GM12878 (cell line): Measurements from ENCODE around the gene RGS2. TPM values are rescaled to one million over a fixed set of nuclear protein-coding genes. Genes with fewer than 3 reads are reported as not detected.

Experiments
- ATAC-seq: fragments of 200-7000 bp; cut with Tn5 transposase; 3 replicates; pipeline ENCODE4 v1.9.1; 2020; ENCODE audit warnings: mild to moderate bottlenecking, moderate library complexity
- BruUV-seq: library from RNA; stranded (reverse); fragments of 400-500 nt; replicated peaks from 2 replicates; lab custom pipeline; 2021; lab: Mats Ljungman, UMichigan
- CTCF ChIA-PET: fragments of 300-600 bp; sonication (Branson Sonifier 250); formaldehyde crosslinking; extraction: SDS; loops from one replicate; lab custom pipeline; 2021; ENCODE audit warnings: inconsistent platforms; lab: Yijun Ruan, JAX
- POLR2A ChIA-PET: fragments of 350-600 bp; formaldehyde crosslinking; extraction: SDS; loops from one replicate; lab custom pipeline; 2021; ENCODE audit warnings: inconsistent platforms; lab: Charles Lee
- RAD21 ChIA-PET: fragments of 300-600 bp; sonication (Branson Sonifier 250); formaldehyde crosslinking; loops from one replicate; lab custom pipeline; 2023; ENCODE audit warnings: antibody characterized with exemption; ENCODE audit not compliant: unreplicated experiment; lab: Charles Lee
- SMC1A ChIA-PET: fragments of 300-600 bp; sonication (Branson Sonifier 250); formaldehyde crosslinking; loops from one replicate; lab custom pipeline; 2023; ENCODE audit not compliant: unreplicated experiment, uncharacterized antibody; lab: Charles Lee
- DNase-seq: peaks from one replicate; pipeline ENCODE4 v3.0.0-alpha.2; 2011; ENCODE audit warnings: low read depth, low spot score
- FAIRE-seq: peaks from 3 replicates; lab custom pipeline; 2011; peaks lifted over from hg19 to GRCh38; lab: Jason Lieb, UNC
- H2AFZ ChIP-seq: 2 replicates; pipeline ENCODE4 v1.6.0; 2011; ENCODE audit warnings: low read depth, low read length, control low read depth; ENCODE audit not compliant: control insufficient read depth
- H3K27ac ChIP-seq: 2 replicates; pipeline ENCODE4 v1.5.1; 2011; ENCODE audit warnings: control low read depth; ENCODE audit not compliant: control insufficient read depth, insufficient read depth
- H3K27me3 ChIP-seq, 2 experiments: replicated peaks in 1 of 2; 2 replicates each; pipeline versions ENCODE4 v1.6.0 to v1.6.1; 2011; ENCODE audit warnings: low read length in 1 of 2; ENCODE audit not compliant: control insufficient read depth in 2 of 2, insufficient read depth in 2 of 2
- H3K36me3 ChIP-seq, 2 experiments: 2 replicates each; pipeline ENCODE4 v1.5.1; 2011; ENCODE audit warnings: low read length in 1 of 2; ENCODE audit not compliant: control insufficient read depth in 2 of 2, insufficient read depth in 2 of 2
- H3K4me1 ChIP-seq: 2 replicates; pipeline ENCODE4 v1.6.1; 2011; ENCODE audit warnings: mild to moderate bottlenecking, low read length, moderate library complexity, mixed read lengths; ENCODE audit not compliant: control insufficient read depth, insufficient read depth
- H3K4me2 ChIP-seq: 2 replicates; pipeline ENCODE4 v1.6.0; 2011; ENCODE audit warnings: control low read depth; ENCODE audit not compliant: control insufficient read depth, insufficient read depth
- H3K4me3 ChIP-seq: fragments of 200-600 bp; sonication (generic); 2 replicates; pipeline ENCODE4 v1.5.1; 2016
- H3K79me2 ChIP-seq: 2 replicates; pipeline ENCODE4 v1.6.0; 2011; ENCODE audit warnings: low read length; ENCODE audit not compliant: control insufficient read depth, insufficient read depth
- H3K9ac ChIP-seq: 2 replicates; pipeline ENCODE4 v1.8.0; 2011; ENCODE audit warnings: low read length, control low read depth, mixed read lengths; ENCODE audit not compliant: control insufficient read depth, insufficient read depth
- H3K9me3 ChIP-seq: replicated peaks from 3 replicates; pipeline ENCODE4 v1.5.1; 2011; ENCODE audit warnings: mild to moderate bottlenecking, low read length; ENCODE audit not compliant: control insufficient read depth, insufficient read depth
- H4K20me1 ChIP-seq: 2 replicates; pipeline ENCODE4 v1.6.0; 2011; ENCODE audit not compliant: control insufficient read depth, insufficient read depth
- E4F1 ChIP-seq: fragments of 450-650 bp; IDR thresholded peaks from 2 replicates; pipeline ENCODE4 v1.6.1; 2018; ENCODE audit warnings: borderline replicate concordance, mild to moderate bottlenecking; ENCODE audit not compliant: partially characterized antibody
- NFIC ChIP-seq: IDR thresholded peaks from 2 replicates; pipeline ENCODE4 v1.6.1; 2012; ENCODE audit warnings: low read depth, mild to moderate bottlenecking, inconsistent platforms, low read length, moderate library complexity
- NRF1 ChIP-seq: conservative IDR thresholded peaks from 2 replicates; pipeline ENCODE4 v1.6.1; 2011; ENCODE audit warnings: mild to moderate bottlenecking, low read depth, low read length, improper control_type of control experiment
- PKNOX1 ChIP-seq: fragments of 450-650 bp; IDR thresholded peaks from 2 replicates; pipeline ENCODE4 v1.6.1; 2016; ENCODE audit warnings: mild to moderate bottlenecking
- RBBP5 ChIP-seq: fragments of 200-600 bp; sonication (generic); conservative IDR thresholded peaks from 2 replicates; pipeline ENCODE4 v1.6.1; 2016
- TCF3 ChIP-seq: IDR thresholded peaks from 2 replicates; pipeline ENCODE4 v1.6.1; 2012; ENCODE audit warnings: low read depth, mild to moderate bottlenecking, low read length, borderline replicate concordance; ENCODE audit not compliant: insufficient read depth
- WRNIP1 ChIP-seq: IDR thresholded peaks from 2 replicates; pipeline ENCODE4 v1.6.1; 2011; ENCODE audit warnings: low read depth, low read length, improper control_type of control experiment, borderline replicate concordance
- ZNF592 ChIP-seq: fragments of 450-650 bp; IDR thresholded peaks from 2 replicates; pipeline ENCODE4 v1.6.1; 2017; ENCODE audit warnings: mild to moderate bottlenecking, moderate library complexity
- WGBS: methylation state at CpG from one replicate; pipeline ENCODE4 v1.1.6; 2016; ENCODE audit warnings: low lambda C conversion rate; ENCODE audit not compliant: insufficient replicate concordance, insufficient coverage; ENCODE audit errors: missing lambda C conversion rate; 5-methylcytosine and 5-hydroxymethylcytosine counted together
- in situ Hi-C: fragments of 300-500 bp; cut with MboI; formaldehyde crosslinking; loops from 9 replicates; pipeline ENCODE4 v1.14.3; 2018; ENCODE audit warnings: mixed read lengths
- intact Hi-C: fragments of 100-400 bp; cut with micrococcal nuclease; formaldehyde crosslinking; loops from one replicate; pipeline ENCODE4 v1.14.2; 2022; ENCODE audit not compliant: unreplicated experiment
- polyA plus RNA-seq, 11 experiments: library from polyadenylated mRNA; depleted of rRNA in 4 of 11; unstranded in 6 of 11; stranded (reverse) in 5 of 11; fragments of >200 nt; fragmentation: Nextera tagmentation in 4 of 11; fragmentation: Illumina TruSeq in 1 of 11; extraction: Ambion mirVana in 4 of 11; extraction: Trizol in 1 of 11; gene quantifications; 1 replicate in 1 of 11; 2 replicates in 10 of 11; pipeline versions ENCODE4 v1.2.1 to v1.2.3, GENCODE V29; 2011 to 2016; ENCODE audit warnings: inconsistent platforms in 2 of 11, missing spikeins in 2 of 11, low read depth in 1 of 11
- total RNA-seq, 4 experiments: library from RNA; depleted of rRNA in 3 of 4; stranded (reverse); fragments of >200 nt in 3 of 4; fragmentation: Illumina TruSeq in 1 of 4; extraction: Trizol in 1 of 4; gene quantifications; 2 replicates each; pipeline versions ENCODE4 v1.2.1 to v1.2.3, GENCODE V29; 2013 to 2021

Gene RGS2
- total and polyA plus RNA-seq, 10 of the 15 experiments (the other 5 are each of a cell fraction or from before 2014, with no cell fraction given) = 0.27 to 2.3 (median 0.98) TPM

GRCh38 chr1:192797891-192798290 is 10.9 kb upstream of the RGS2 start:
- TF ChIP-seq PKNOX1 = no peak
- Histone ChIP-seq H3K4me3 (no peak overlapping the region), H3K36me3 (no peaks in the 10 kb centered on the region), H3K27me3 (no peaks in the 10 kb centered on the region; a peak in 1 of 4 replicates), H2AFZ (no peak overlapping the region), H4K20me1 (no peaks in the 10 kb centered on the region), H3K79me2 (no peaks in the 10 kb centered on the region), H3K4me1 (no peaks in the 10 kb centered on the region), H3K4me2 (no peak overlapping the region), H3K9me3 (no peaks in the 10 kb centered on the region), H3K27ac (no peak overlapping the region), H3K9ac (no peak overlapping the region)
- CTCF ChIA-PET = interaction anchor here (0.6 to 3.1 kb wide), 5 partner anchors 7 to 749 kb away, joined by 3 to 15 read pairs (median 3); partner anchors contain the start of gene RGS2
- ATAC-seq (no peak), FAIRE-seq (no peak), DNase-seq (no peak)
- SMC1A ChIA-PET = interaction anchor here (0.6 to 1.3 kb wide), 3 partner anchors 12 to 324 kb away, joined by 3 read pairs; no protein-coding TSS in a partner anchor
- no TSS peak for BruUV-seq
- POLR2A ChIA-PET = no interaction called here
- intact Hi-C loops = no loop called here
- WGBS = 41% methylated on average over 7 of the region's 7 CpGs
- RAD21 ChIA-PET = no interaction called here
- in situ Hi-C loops = no loop called here

GRCh38 chr1:192801451-192801850 is 7.4 kb upstream of the RGS2 start:
- no peak for FAIRE-seq
- no peak for DNase-seq
- Histone ChIP-seq H3K4me3 (no peak overlapping the region), H2AFZ (no peak overlapping the region), H3K79me2 (no peaks in the 10 kb centered on the region), H3K9ac (no peak overlapping the region), H4K20me1 (no peaks in the 10 kb centered on the region), H3K36me3 (no peaks in the 10 kb centered on the region), H3K9me3 (no peaks in the 10 kb centered on the region), H3K4me1 (no peaks in the 10 kb centered on the region), H3K4me2 (no peak overlapping the region), H3K27ac (no peak overlapping the region), H3K27me3 (no peaks in the 10 kb centered on the region; a peak in 1 of 4 replicates)
- intact Hi-C loops (no loop called here), in situ Hi-C loops (loop anchor here (5.0 kb wide), 1 partner anchor 329 kb away; no protein-coding TSS in a partner anchor)
- ATAC-seq = no peak
- POLR2A ChIA-PET = no interaction called here
- WGBS = 60% methylated on average over 2 of the region's 2 CpGs
- RAD21 ChIA-PET = interaction anchor here (1.1 kb wide), 1 partner anchor 219 kb away, joined by 3 read pairs; no protein-coding TSS in a partner anchor
- no TSS peak for BruUV-seq
- CTCF ChIA-PET = interaction anchor here (1.6 to 13.5 kb wide), 3 partner anchors 10 to 327 kb away, joined by 4 to 168 read pairs (median 142); no protein-coding TSS in a partner anchor
- SMC1A ChIA-PET = interaction anchor here (1.2 to 13.8 kb wide), 3 partner anchors 13 to 326 kb away, joined by 3 to 114 read pairs (median 4); no protein-coding TSS in a partner anchor
- TF ChIP-seq RBBP5 (no peak), TCF3 (no peak), ZNF592 (no peak), E4F1 (no peak), NFIC (no peak), WRNIP1 (no peak), NRF1 (no peak)
